HepG2 (cell line): ENCODE results near the gene MAN1A1. TPM values are rescaled to one million over a fixed set of nuclear protein-coding genes. Genes with fewer than 3 reads are reported as not detected.
A peak's percentile ranks its signal among the peaks of the same experiment; 100 is the strongest.

Experiments
- ATF1 ChIP-seq: IDR thresholded peaks from 2 replicates; pipeline ENCODE4 v1.6.1; 2016; ENCODE audit warnings: mild to moderate bottlenecking, control low read depth
- ATRX ChIP-seq: sonication (generic); formaldehyde crosslinking; IDR thresholded peaks from 2 replicates; pipeline ENCODE4 v1.4.0; 2020; ENCODE audit warnings: missing genetic modification reagents, borderline replicate concordance
- CCDC6 ChIP-seq: sonication (generic); formaldehyde crosslinking; IDR thresholded peaks from 2 replicates; pipeline ENCODE4 v1.8.1; 2022; ENCODE audit warnings: mild to moderate bottlenecking, missing genetic modification reagents, moderate library complexity
- DNMT1 ChIP-seq: sonication (generic); formaldehyde crosslinking; IDR thresholded peaks from 2 replicates; pipeline ENCODE4 v1.5.1; 2020; ENCODE audit warnings: mild to moderate bottlenecking, missing genetic modification reagents
- FOXA3 ChIP-seq: IDR thresholded peaks from 2 replicates; pipeline ENCODE4 v1.6.1; 2016; ENCODE audit warnings: missing genetic modification reagents, missing compliant biosample characterization
- LCORL ChIP-seq, 2 experiments: fragments of 450-650 bp in 1 of 2; sonication (generic) in 1 of 2; formaldehyde crosslinking in 1 of 2; IDR thresholded peaks; 2 replicates each; pipeline versions ENCODE4 v1.5.0 to v1.6.1; 2017 to 2020; ENCODE audit warnings: antibody characterized with exemption in 1 of 2, missing genetic modification reagents in 1 of 2
- MIER3 ChIP-seq: IDR thresholded peaks from 2 replicates; pipeline ENCODE4 v1.6.1; 2016; ENCODE audit warnings: missing compliant biosample characterization, borderline replicate concordance
- MTF1 ChIP-seq: sonication (generic); formaldehyde crosslinking; IDR thresholded peaks from 2 replicates; pipeline ENCODE4 v1.5.0; 2020; ENCODE audit warnings: missing genetic modification reagents
- NFE2L2 ChIP-seq: fragments of 150-350 bp; IDR thresholded peaks from 2 replicates; pipeline ENCODE4 v1.6.1; 2014; ENCODE audit warnings: low read length
- SOX13 ChIP-seq, 3 experiments: fragments of 450-650 bp in 1 of 3; sonication (generic) in 1 of 3; formaldehyde crosslinking in 1 of 3; IDR thresholded peaks in 2 of 3; conservative IDR thresholded peaks in 1 of 3; 2 replicates each; pipeline versions ENCODE4 v1.5.0 to v1.6.1; 2016 to 2020; ENCODE audit warnings: antibody characterized with exemption in 1 of 3, mild to moderate bottlenecking in 1 of 3, missing compliant biosample characterization in 1 of 3, missing genetic modification reagents in 1 of 3, moderate library complexity in 1 of 3
- ZFP37 ChIP-seq: sonication (generic); formaldehyde crosslinking; IDR thresholded peaks from 2 replicates; pipeline ENCODE4 v1.4.0; 2020; ENCODE audit warnings: missing genetic modification reagents, borderline replicate concordance
- ZFP62 ChIP-seq: sonication (generic); formaldehyde crosslinking; IDR thresholded peaks from 2 replicates; pipeline ENCODE4 v1.4.0; 2020; ENCODE audit warnings: missing genetic modification reagents
- ZFY ChIP-seq: sonication (generic); formaldehyde crosslinking; IDR thresholded peaks from 2 replicates; pipeline ENCODE4 v1.4.0; 2020; ENCODE audit warnings: missing genetic modification reagents
- ZNF225 ChIP-seq: sonication (generic); formaldehyde crosslinking; IDR thresholded peaks from 2 replicates; pipeline ENCODE4 v1.4.0; 2020; ENCODE audit warnings: mild to moderate bottlenecking, missing genetic modification reagents
- ZNF446 ChIP-seq: sonication (generic); formaldehyde crosslinking; IDR thresholded peaks from 2 replicates; pipeline ENCODE4 v1.5.0; 2020; ENCODE audit warnings: mild to moderate bottlenecking, missing genetic modification reagents
- ZNF652 ChIP-seq: IDR thresholded peaks from 2 replicates; pipeline ENCODE4 v1.6.1; 2016; ENCODE audit warnings: low read depth, borderline replicate concordance
- polyA plus RNA-seq, 8 experiments: library from polyadenylated mRNA; depleted of rRNA in 3 of 8; stranded (reverse) in 7 of 8; unstranded in 1 of 8; fragments of >200 nt; fragmentation: Illumina TruSeq in 4 of 8; extraction: Trizol in 4 of 8; gene quantifications; 2 replicates each; pipeline versions ENCODE4 v1.2.1 to v1.2.3, GENCODE V29; 2011 to 2016; ENCODE audit warnings: low read depth in 4 of 8, missing spikeins in 1 of 8, mixed read lengths in 1 of 8; ENCODE audit not compliant: insufficient read depth in 1 of 8
- total RNA-seq, 5 experiments: library from RNA; depleted of rRNA; stranded (reverse); fragments of >200 nt; fragmentation: Illumina TruSeq; extraction: Trizol; gene quantifications; 2 replicates each; pipeline ENCODE4 v1.2.3, GENCODE V29; 2016; ENCODE audit warnings: low read depth in 1 of 5
- TF ChIP-seq, protein P1 (sequence below): sonication (generic); formaldehyde crosslinking; IDR thresholded peaks from 2 replicates; pipeline ENCODE4 v1.4.0; 2020; ENCODE audit warnings: mild to moderate bottlenecking, missing genetic modification reagents
- TF ChIP-seq, protein P2 (sequence below): sonication (generic); formaldehyde crosslinking; IDR thresholded peaks from 2 replicates; pipeline ENCODE4 v1.8.0; 2022; ENCODE audit warnings: missing genetic modification reagents, mild to moderate bottlenecking, borderline replicate concordance
- TF ChIP-seq, protein P3 (sequence below): sonication (generic); formaldehyde crosslinking; IDR thresholded peaks from 2 replicates; pipeline ENCODE4 v1.5.0; 2020; ENCODE audit warnings: missing genetic modification reagents
- TF ChIP-seq, protein P4 (sequence below): sonication (generic); formaldehyde crosslinking; IDR thresholded peaks from 2 replicates; pipeline ENCODE4 v1.4.0; 2020; ENCODE audit warnings: mild to moderate bottlenecking, missing genetic modification reagents
- TF ChIP-seq, protein P5 (sequence below): sonication (generic); formaldehyde crosslinking; IDR thresholded peaks from 2 replicates; pipeline ENCODE4 v1.5.0; 2020; ENCODE audit warnings: mild to moderate bottlenecking, missing genetic modification reagents

Gene MAN1A1
- total and polyA plus RNA-seq, 2 of the 13 experiments (the other 11 are each of a cell fraction or from before 2014, with no cell fraction given) = 156 to 236 TPM

DNA sequence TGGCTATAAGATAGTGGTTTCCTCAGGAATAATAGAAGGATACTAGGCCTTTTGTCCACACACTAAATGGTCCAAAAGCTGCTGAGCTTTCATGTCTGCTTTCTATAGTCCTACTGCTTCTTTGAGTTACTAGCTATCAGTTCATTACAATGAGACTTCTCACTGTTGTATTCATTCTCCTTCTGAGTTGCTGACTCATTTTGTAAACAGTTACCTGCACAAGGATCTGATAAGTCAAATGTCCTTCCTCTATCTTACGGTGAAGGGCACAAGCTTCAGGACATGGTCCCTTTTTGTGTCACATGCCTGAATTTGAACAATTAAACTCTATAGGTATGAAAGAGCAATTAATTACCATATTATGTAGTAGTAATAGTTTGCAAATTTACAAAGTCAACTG, 90.5 kb downstream of the MAN1A1 start (continued):
- no peak for TF ChIP-seq CCDC6 (CRISPR knock-in tag)
- TF ChIP-seq ATF1 (CRISPR knock-in tag) = peak; percentile 49; the same call in 1 of the 2 replicates
- TF ChIP-seq ZFP62 (CRISPR knock-in tag) = no peak
- TF ChIP-seq MTF1 (CRISPR knock-in tag) = no peak
- no peak for TF ChIP-seq LCORL (IDR thresholded peaks at IDR 0.05)
- TF ChIP-seq LCORL (CRISPR knock-in tag; IDR thresholded peaks at IDR 0.05) = 0 out of 2 replicates have a peak, but pooled peaks have one; percentile 28
- 0 out of 2 replicates have a peak, but pooled peaks have one; percentile 34 for TF ChIP-seq ZNF652
- TF ChIP-seq, protein P1, sequence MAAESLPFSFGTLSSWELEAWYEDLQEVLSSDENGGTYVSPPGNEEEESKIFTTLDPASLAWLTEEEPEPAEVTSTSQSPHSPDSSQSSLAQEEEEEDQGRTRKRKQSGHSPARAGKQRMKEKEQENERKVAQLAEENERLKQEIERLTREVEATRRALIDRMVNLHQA (CRISPR knock-in tag) = no peak
- TF ChIP-seq FOXA3 (CRISPR knock-in tag) = peak; percentile 96
- no peak for TF ChIP-seq ZFY (CRISPR knock-in tag)
- no peak for TF ChIP-seq ZNF446 (CRISPR knock-in tag)
- TF ChIP-seq NFE2L2 = peak; percentile 80
- TF ChIP-seq, protein P2, sequence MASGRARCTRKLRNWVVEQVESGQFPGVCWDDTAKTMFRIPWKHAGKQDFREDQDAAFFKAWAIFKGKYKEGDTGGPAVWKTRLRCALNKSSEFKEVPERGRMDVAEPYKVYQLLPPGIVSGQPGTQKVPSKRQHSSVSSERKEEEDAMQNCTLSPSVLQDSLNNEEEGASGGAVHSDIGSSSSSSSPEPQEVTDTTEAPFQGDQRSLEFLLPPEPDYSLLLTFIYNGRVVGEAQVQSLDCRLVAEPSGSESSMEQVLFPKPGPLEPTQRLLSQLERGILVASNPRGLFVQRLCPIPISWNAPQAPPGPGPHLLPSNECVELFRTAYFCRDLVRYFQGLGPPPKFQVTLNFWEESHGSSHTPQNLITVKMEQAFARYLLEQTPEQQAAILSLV = no peak
- TF ChIP-seq, protein P3, sequence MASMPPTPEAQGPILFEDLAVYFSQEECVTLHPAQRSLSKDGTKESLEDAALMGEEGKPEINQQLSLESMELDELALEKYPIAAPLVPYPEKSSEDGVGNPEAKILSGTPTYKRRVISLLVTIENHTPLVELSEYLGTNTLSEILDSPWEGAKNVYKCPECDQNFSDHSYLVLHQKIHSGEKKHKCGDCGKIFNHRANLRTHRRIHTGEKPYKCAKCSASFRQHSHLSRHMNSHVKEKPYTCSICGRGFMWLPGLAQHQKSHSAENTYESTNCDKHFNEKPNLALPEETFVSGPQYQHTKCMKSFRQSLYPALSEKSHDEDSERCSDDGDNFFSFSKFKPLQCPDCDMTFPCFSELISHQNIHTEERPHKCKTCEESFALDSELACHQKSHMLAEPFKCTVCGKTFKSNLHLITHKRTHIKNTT (CRISPR knock-in tag) = no peak
- TF ChIP-seq ZNF225 (CRISPR knock-in tag) = no peak
- no peak for TF ChIP-seq ZFP37 (CRISPR knock-in tag)
- peak; percentile 85; the same call in 1 of the 2 replicates for TF ChIP-seq MIER3
- TF ChIP-seq, protein P4, sequence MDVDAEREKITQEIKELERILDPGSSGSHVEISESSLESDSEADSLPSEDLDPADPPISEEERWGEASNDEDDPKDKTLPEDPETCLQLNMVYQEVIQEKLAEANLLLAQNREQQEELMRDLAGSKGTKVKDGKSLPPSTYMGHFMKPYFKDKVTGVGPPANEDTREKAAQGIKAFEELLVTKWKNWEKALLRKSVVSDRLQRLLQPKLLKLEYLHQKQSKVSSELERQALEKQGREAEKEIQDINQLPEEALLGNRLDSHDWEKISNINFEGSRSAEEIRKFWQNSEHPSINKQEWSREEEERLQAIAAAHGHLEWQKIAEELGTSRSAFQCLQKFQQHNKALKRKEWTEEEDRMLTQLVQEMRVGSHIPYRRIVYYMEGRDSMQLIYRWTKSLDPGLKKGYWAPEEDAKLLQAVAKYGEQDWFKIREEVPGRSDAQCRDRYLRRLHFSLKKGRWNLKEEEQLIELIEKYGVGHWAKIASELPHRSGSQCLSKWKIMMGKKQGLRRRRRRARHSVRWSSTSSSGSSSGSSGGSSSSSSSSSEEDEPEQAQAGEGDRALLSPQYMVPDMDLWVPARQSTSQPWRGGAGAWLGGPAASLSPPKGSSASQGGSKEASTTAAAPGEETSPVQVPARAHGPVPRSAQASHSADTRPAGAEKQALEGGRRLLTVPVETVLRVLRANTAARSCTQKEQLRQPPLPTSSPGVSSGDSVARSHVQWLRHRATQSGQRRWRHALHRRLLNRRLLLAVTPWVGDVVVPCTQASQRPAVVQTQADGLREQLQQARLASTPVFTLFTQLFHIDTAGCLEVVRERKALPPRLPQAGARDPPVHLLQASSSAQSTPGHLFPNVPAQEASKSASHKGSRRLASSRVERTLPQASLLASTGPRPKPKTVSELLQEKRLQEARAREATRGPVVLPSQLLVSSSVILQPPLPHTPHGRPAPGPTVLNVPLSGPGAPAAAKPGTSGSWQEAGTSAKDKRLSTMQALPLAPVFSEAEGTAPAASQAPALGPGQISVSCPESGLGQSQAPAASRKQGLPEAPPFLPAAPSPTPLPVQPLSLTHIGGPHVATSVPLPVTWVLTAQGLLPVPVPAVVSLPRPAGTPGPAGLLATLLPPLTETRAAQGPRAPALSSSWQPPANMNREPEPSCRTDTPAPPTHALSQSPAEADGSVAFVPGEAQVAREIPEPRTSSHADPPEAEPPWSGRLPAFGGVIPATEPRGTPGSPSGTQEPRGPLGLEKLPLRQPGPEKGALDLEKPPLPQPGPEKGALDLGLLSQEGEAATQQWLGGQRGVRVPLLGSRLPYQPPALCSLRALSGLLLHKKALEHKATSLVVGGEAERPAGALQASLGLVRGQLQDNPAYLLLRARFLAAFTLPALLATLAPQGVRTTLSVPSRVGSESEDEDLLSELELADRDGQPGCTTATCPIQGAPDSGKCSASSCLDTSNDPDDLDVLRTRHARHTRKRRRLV = no peak
- TF ChIP-seq DNMT1 (CRISPR knock-in tag) = no peak
- TF ChIP-seq, protein P5, sequence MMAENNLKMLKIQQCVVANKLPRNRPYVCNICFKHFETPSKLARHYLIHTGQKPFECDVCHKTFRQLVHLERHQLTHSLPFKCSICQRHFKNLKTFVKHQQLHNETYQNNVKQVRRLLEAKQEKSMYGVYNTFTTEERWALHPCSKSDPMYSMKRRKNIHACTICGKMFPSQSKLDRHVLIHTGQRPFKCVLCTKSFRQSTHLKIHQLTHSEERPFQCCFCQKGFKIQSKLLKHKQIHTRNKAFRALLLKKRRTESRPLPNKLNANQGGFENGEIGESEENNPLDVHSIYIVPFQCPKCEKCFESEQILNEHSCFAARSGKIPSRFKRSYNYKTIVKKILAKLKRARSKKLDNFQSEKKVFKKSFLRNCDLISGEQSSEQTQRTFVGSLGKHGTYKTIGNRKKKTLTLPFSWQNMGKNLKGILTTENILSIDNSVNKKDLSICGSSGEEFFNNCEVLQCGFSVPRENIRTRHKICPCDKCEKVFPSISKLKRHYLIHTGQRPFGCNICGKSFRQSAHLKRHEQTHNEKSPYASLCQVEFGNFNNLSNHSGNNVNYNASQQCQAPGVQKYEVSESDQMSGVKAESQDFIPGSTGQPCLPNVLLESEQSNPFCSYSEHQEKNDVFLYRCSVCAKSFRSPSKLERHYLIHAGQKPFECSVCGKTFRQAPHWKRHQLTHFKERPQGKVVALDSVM (CRISPR knock-in tag) = no peak
- TF ChIP-seq ATRX (CRISPR knock-in tag) = no peak
- peak; percentile 86; the same call in 1 of the 2 replicates for TF ChIP-seq SOX13 (IDR thresholded peaks at IDR 0.05)
- TF ChIP-seq SOX13 (CRISPR knock-in tag; conservative IDR thresholded peaks at IDR 0.05 in 1 of 2, IDR thresholded peaks at IDR 0.05 in 1 of 2) = peak in 1 of 2 experiments; percentile 95; a peak in 2 of 4 replicates
